AG08395 (cell line): ENCODE measurements around the gene HLCS.
"Not testable (repeated sequence)": the region's sequence is repeated elsewhere in the genome, so short reads cannot be mapped to it uniquely, and the experiment has no call there.

Experiments used
- DNase-seq: peaks from one replicate; pipeline ENCODE4 v3.0.0; 2012; ENCODE audit warnings: mixed read lengths, low spot score

Gene HLCS

GRCh38 chr21:36955783-36956182 lies 10.7 kb downstream of the HLCS start:
- DNase-seq: no peak

GRCh38 chr21:36952331-36952730 lies 14.1 kb downstream of the HLCS start:
- not testable (repeated sequence) for DNase-seq

- no peak for DNase-seq
Measured at GRCh38 chr21:36949171-36950141, 17.0 kb downstream of the HLCS start.

- peak; percentile 15 for DNase-seq
Measured at GRCh38 chr21:36948686-36949085, 17.8 kb downstream of the HLCS start.

GRCh38 chr21:36946949-36947356 lies 19.5 kb downstream of the HLCS start:
- no peak for DNase-seq

- no peak for DNase-seq
Measured at GRCh38 chr21:36945496-36946138, 20.9 kb downstream of the HLCS start.

GRCh38 chr21:36936361-36937135 lies 29.9 kb downstream of the HLCS start:
- no peak for DNase-seq

- DNase-seq: no peak
Measured at GRCh38 chr21:36934864-36935420, 31.5 kb downstream of the HLCS start.

- no peak for DNase-seq
Measured at GRCh38 chr21:36932161-36932816, 34.2 kb downstream of the HLCS start.

GRCh38 chr21:36929622-36930021 lies 36.8 kb downstream of the HLCS start:
- peak; percentile 31 for DNase-seq

- DNase-seq: no peak
Measured at GRCh38 chr21:36928960-36929359, 37.5 kb downstream of the HLCS start.

- DNase-seq: peak; percentile 94
Measured at GRCh38 chr21:36927719-36928117, 38.8 kb downstream of the HLCS start.

GRCh38 chr21:36926989-36927718 lies 39.3 kb downstream of the HLCS start:
- DNase-seq: no peak

- no peak for DNase-seq
Measured at GRCh38 chr21:36923270-36923669, 43.2 kb downstream of the HLCS start.

GRCh38 chr21:36922861-36923260 lies 43.6 kb downstream of the HLCS start:
- DNase-seq: no peak

GRCh38 chr21:36918291-36918690 lies 48.2 kb downstream of the HLCS start:
- no peak for DNase-seq

- peak; percentile 21 for DNase-seq
Measured at GRCh38 chr21:36917471-36918158, 48.9 kb downstream of the HLCS start.

- no peak for DNase-seq
Measured at GRCh38 chr21:36916718-36917117, 49.8 kb downstream of the HLCS start.

GRCh38 chr21:36915696-36916245 lies 50.7 kb downstream of the HLCS start:
- DNase-seq: no peak
